Uterus (tissue), 4 donors: Measurements from ENCODE around the gene CELF2. TPM values are rescaled to one million over a fixed set of nuclear protein-coding genes. Genes with fewer than 3 reads are reported as not detected.

Experiments
- DNase-seq, 2 donors: peaks; one replicate each; pipeline ENCODE4 v3.0.0-alpha.2; 2019 to 2020
- H3K27ac ChIP-seq, 2 donors: fragments of 200-600 bp; sonication (generic); 1 replicate in 1 of 2; 2 replicates in 1 of 2; pipeline ENCODE4 v1.5.1; 2016 to 2018
- H3K27me3 ChIP-seq, 2 donors: fragments of 200-600 bp; sonication (generic); one replicate each; pipeline ENCODE4 v1.5.1; 2018 to 2019; ENCODE audit warnings: control low read depth in 1 of 2
- H3K36me3 ChIP-seq, 2 donors: fragments of 200-600 bp; sonication (generic); one replicate each; pipeline ENCODE4 v1.5.1; 2019; ENCODE audit warnings: control low read depth in 1 of 2
- H3K4me1 ChIP-seq, 2 donors: fragments of 200-600 bp; sonication (generic); one replicate each; pipeline ENCODE4 v1.5.1; 2018 to 2019; ENCODE audit warnings: control low read depth in 1 of 2
- H3K4me3 ChIP-seq, 2 donors: fragments of 200-600 bp; sonication (generic); 1 replicate in 1 of 2; 2 replicates in 1 of 2; pipeline ENCODE4 v1.5.1; 2018 to 2019; ENCODE audit warnings: mild to moderate bottlenecking in 1 of 2
- H3K9me3 ChIP-seq, 2 donors: fragments of 200-600 bp; sonication (generic); one replicate each; pipeline ENCODE4 v1.5.1; 2019; ENCODE audit warnings: control low read depth in 1 of 2
- POLR2A ChIP-seq, 2 donors: fragments of 450-650 bp; IDR thresholded peaks; one replicate each; pipeline ENCODE4 v1.6.1; 2016; ENCODE audit warnings: antibody characterized with exemption in 2 of 2, mild to moderate bottlenecking in 1 of 2, moderate library complexity in 1 of 2
- intact Hi-C: fragments of 100-400 bp; cut with DNase I; formaldehyde crosslinking; loops from one replicate; pipeline ENCODE4 v1.15.1; 2023; ENCODE audit warnings: low total_unique reads
- total RNA-seq, 4 donors: library from RNA; depleted of rRNA in 3 of 4; stranded (reverse); fragments of >200 nt in 3 of 4; gene quantifications; one replicate each; pipeline versions ENCODE4 v1.1.0 to v1.2.4, GENCODE V29; 2014 to 2023
- TF ChIP-seq, protein P1 (sequence below), 4 experiments: fragments of 200-600 bp in 2 of 4; fragments of 450-650 bp in 2 of 4; sonication (generic) in 2 of 4; IDR thresholded peaks; one replicate each; pipeline ENCODE4 v1.5.1; 2016 to 2019; ENCODE audit warnings: antibody characterized with exemption in 4 of 4, mild to moderate bottlenecking in 2 of 4, moderate library complexity in 1 of 4
- donor health status: DM: yes; HTN: yes; CAD: no.

Gene CELF2
- total RNA-seq, 4 donors from 2014 or later = 12.8 to 59.2 (median 44.0) TPM

- no peak for TF ChIP-seq POLR2A (IDR thresholded peaks at IDR 0.05)
- TF ChIP-seq, protein P1, sequence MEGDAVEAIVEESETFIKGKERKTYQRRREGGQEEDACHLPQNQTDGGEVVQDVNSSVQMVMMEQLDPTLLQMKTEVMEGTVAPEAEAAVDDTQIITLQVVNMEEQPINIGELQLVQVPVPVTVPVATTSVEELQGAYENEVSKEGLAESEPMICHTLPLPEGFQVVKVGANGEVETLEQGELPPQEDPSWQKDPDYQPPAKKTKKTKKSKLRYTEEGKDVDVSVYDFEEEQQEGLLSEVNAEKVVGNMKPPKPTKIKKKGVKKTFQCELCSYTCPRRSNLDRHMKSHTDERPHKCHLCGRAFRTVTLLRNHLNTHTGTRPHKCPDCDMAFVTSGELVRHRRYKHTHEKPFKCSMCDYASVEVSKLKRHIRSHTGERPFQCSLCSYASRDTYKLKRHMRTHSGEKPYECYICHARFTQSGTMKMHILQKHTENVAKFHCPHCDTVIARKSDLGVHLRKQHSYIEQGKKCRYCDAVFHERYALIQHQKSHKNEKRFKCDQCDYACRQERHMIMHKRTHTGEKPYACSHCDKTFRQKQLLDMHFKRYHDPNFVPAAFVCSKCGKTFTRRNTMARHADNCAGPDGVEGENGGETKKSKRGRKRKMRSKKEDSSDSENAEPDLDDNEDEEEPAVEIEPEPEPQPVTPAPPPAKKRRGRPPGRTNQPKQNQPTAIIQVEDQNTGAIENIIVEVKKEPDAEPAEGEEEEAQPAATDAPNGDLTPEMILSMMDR (IDR thresholded peaks at IDR 0.05) = no peak
- no peaks in the 10 kb centered on the region for H3K36me3 ChIP-seq
- H3K27ac ChIP-seq = no peak overlapping the region
- H3K4me3 ChIP-seq = no peak overlapping the region
- no peaks in the 10 kb centered on the region for H3K27me3 ChIP-seq
- no peak for DNase-seq
- H3K9me3 ChIP-seq = no peaks in the 10 kb centered on the region
- intact Hi-C loops = no loop called here
- no peaks in the 10 kb centered on the region for H3K4me1 ChIP-seq
Observed at GRCh38 chr10:11138314-11139033, 120.8 kb downstream of the CELF2 start.

DNA sequence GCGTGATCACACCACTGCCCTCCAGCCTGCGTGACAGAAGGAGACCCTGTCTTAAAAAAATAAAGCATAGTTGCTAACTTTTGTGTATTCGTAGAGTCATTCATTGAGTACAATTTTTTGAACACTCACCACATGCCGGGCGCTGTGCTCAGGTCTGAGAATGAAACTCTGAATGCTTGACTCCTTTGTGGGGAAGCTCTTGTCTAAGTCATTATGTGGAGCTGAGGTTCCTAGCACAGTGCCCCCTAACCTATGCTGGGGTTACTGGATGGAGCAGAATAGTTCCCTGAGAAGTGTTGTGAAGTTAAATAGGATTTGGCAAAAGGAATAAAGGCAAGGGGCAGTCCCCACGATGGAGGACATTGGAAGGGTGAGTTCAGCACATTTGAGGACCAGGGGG is 123.3 kb downstream of the CELF2 start:
- no peaks in the 10 kb centered on the region for H3K4me1 ChIP-seq
- no peak for DNase-seq
- H3K27me3 ChIP-seq = no peaks in the 10 kb centered on the region
- TF ChIP-seq, protein P1 (IDR thresholded peaks at IDR 0.05) = no peak
- TF ChIP-seq POLR2A (IDR thresholded peaks at IDR 0.05) = no peak
- no peaks in the 10 kb centered on the region for H3K36me3 ChIP-seq
- no peak overlapping the region for H3K27ac ChIP-seq
- no peaks in the 10 kb centered on the region for H3K9me3 ChIP-seq
- no peak overlapping the region for H3K4me3 ChIP-seq
- intact Hi-C loops = no loop called here

GRCh38 chr10:11141571-11142091 is 124.0 kb downstream of the CELF2 start:
- TF ChIP-seq, protein P1 (IDR thresholded peaks at IDR 0.05) = no peak
- TF ChIP-seq POLR2A (IDR thresholded peaks at IDR 0.05) = no peak
- Histone ChIP-seq H3K4me1 (no peaks in the 10 kb centered on the region), H3K27me3 (no peaks in the 10 kb centered on the region), H3K4me3 (no peak overlapping the region), H3K9me3 (no peaks in the 10 kb centered on the region), H3K36me3 (no peaks in the 10 kb centered on the region), H3K27ac (no peak overlapping the region)
- DNase-seq = no peak
- intact Hi-C loops = no loop called here

- no peak for DNase-seq
- H3K36me3 ChIP-seq = no peaks in the 10 kb centered on the region
- intact Hi-C loops = no loop called here
Observed at GRCh38 chr10:11142777-11143176, 125.1 kb downstream of the CELF2 start.

GRCh38 chr10:11143242-11143641 is 125.6 kb downstream of the CELF2 start:
- H3K4me1 ChIP-seq = no peaks in the 10 kb centered on the region
- H3K27me3 ChIP-seq = no peaks in the 10 kb centered on the region
- TF ChIP-seq, protein P1 (IDR thresholded peaks at IDR 0.05) = no peak
- TF ChIP-seq POLR2A (IDR thresholded peaks at IDR 0.05) = no peak
- intact Hi-C loops = no loop called here
- H3K9me3 ChIP-seq = no peaks in the 10 kb centered on the region
- no peak overlapping the region for H3K27ac ChIP-seq
- H3K36me3 ChIP-seq = no peaks in the 10 kb centered on the region
- H3K4me3 ChIP-seq = no peak overlapping the region
- DNase-seq = no peak

More at GRCh38 chr10:11142777-11143176, 125.1 kb downstream of the CELF2 start:
- H3K9me3 ChIP-seq = no peaks in the 10 kb centered on the region
- H3K4me3 ChIP-seq = no peak overlapping the region
- H3K4me1 ChIP-seq = no peaks in the 10 kb centered on the region
- TF ChIP-seq, protein P1 (IDR thresholded peaks at IDR 0.05) = no peak
- no peak for TF ChIP-seq POLR2A (IDR thresholded peaks at IDR 0.05)
- H3K27ac ChIP-seq = no peak overlapping the region
- no peaks in the 10 kb centered on the region for H3K27me3 ChIP-seq
